Subcutaneous abdominal adipose tissue (tissue), 5 donors: ENCODE measurements around the gene CENPE.

Source experiments
- H3K27ac ChIP-seq: one replicate; pipeline ENCODE4 v1.7.0; 2013; ENCODE audit warnings: low read depth, mild to moderate bottlenecking, inconsistent platforms, low read length, moderate library complexity
- H3K27me3 ChIP-seq, 5 donors: one replicate each; pipeline ENCODE4 v1.7.0; 2013; ENCODE audit warnings: low read length in 5 of 5, inconsistent platforms in 1 of 5; ENCODE audit not compliant: control insufficient read depth in 5 of 5, insufficient read depth in 4 of 5
- H3K36me3 ChIP-seq, 5 donors: one replicate each; pipeline ENCODE4 v1.7.0; 2013; ENCODE audit warnings: low read length in 5 of 5; ENCODE audit not compliant: control insufficient read depth in 5 of 5, insufficient read depth in 5 of 5
- H3K4me1 ChIP-seq, 5 donors: one replicate each; pipeline ENCODE4 v1.7.0; 2013; ENCODE audit warnings: low read length in 5 of 5, mild to moderate bottlenecking in 3 of 5, moderate library complexity in 1 of 5; ENCODE audit not compliant: control insufficient read depth in 5 of 5, insufficient read depth in 5 of 5
- H3K4me3 ChIP-seq, 5 donors: one replicate each; pipeline ENCODE4 v1.7.0; 2013; ENCODE audit warnings: low read length in 5 of 5, low read depth in 1 of 5
- H3K9ac ChIP-seq, 5 donors: one replicate each; pipeline ENCODE4 v1.7.0; 2013; ENCODE audit warnings: low read length in 5 of 5, mild to moderate bottlenecking in 4 of 5, moderate library complexity in 3 of 5
- H3K9me3 ChIP-seq, 5 donors: one replicate each; pipeline ENCODE4 v1.7.0; 2013; ENCODE audit warnings: low read length in 5 of 5; ENCODE audit not compliant: control insufficient read depth in 5 of 5
- donor health status: healthy.
- donor health status: healthy.
- donor health status: healthy.
- donor health status: healthy.
- donor health status: healthy.

The CENPE gene

GRCh38 chr4:103100691-103101090, 97.5 kb downstream of the CENPE start:
- no peaks in the 10 kb centered on the region for H3K36me3 ChIP-seq
- no peaks in the 10 kb centered on the region for H3K9me3 ChIP-seq
- H3K27ac ChIP-seq: no peak overlapping the region
- H3K27me3 ChIP-seq: no peaks in the 10 kb centered on the region
- peaks cover 0 to 15% (median 14%) of the 10 kb centered on the region in 5 donors for H3K4me1 ChIP-seq
- H3K9ac ChIP-seq: no peak overlapping the region
- H3K4me3 ChIP-seq: no peak overlapping the region

GRCh38 chr4:103099691-103100392, 98.3 kb downstream of the CENPE start, which contains the start of gene BDH2:
TSS of gene BDH2 (minus strand) at chr4:103099834. CDS start at chr4:103096254, 3,580 bp downstream.
- H3K36me3 ChIP-seq: peaks cover 0 to 2% (median 0%) of the 10 kb centered on the region in 5 donors
- H3K4me3 ChIP-seq: peak within 1 kb of the TSS; percentile 64 to 75 (median 66)
- peak within 1 kb of the TSS; percentile 33 for H3K27ac ChIP-seq
- H3K9ac ChIP-seq: peak within 1 kb of the TSS; percentile 31 to 78 (median 57)
- no peaks in the 10 kb centered on the region for H3K9me3 ChIP-seq
- no peaks in the 10 kb centered on the region for H3K27me3 ChIP-seq
- peaks cover 0 to 15% (median 14%) of the 10 kb centered on the region in 5 donors for H3K4me1 ChIP-seq

GRCh38 chr4:103098756-103099440, 99.2 kb downstream of the CENPE start:
- H3K27ac ChIP-seq: peak overlapping the region; percentile 33
- peak overlapping the region in 4 of 5 donors; percentile 35 to 78 (median 64) for H3K9ac ChIP-seq
- H3K36me3 ChIP-seq: peaks cover 0 to 3% (median 0%) of the 10 kb centered on the region in 5 donors

GRCh38 chr4:103098341-103098740, 99.8 kb downstream of the CENPE start:
- Histone ChIP-seq H3K36me3 (peaks cover 0 to 4% (median 0%) of the 10 kb centered on the region in 5 donors), H3K9me3 (no peaks in the 10 kb centered on the region), H3K4me1 (peaks cover 0 to 15% (median 14%) of the 10 kb centered on the region in 5 donors), H3K27me3 (no peaks in the 10 kb centered on the region), H3K4me3 (peak overlapping the region in 4 of 5 donors; percentile 64 to 75 (median 68)), H3K9ac (peak overlapping the region in 1 of 5 donors; percentile 35), H3K27ac (no peak overlapping the region)

More at GRCh38 chr4:103098756-103099440, 99.2 kb downstream of the CENPE start:
- H3K4me1 ChIP-seq: peaks cover 0 to 15% (median 14%) of the 10 kb centered on the region in 5 donors
- no peaks in the 10 kb centered on the region for H3K9me3 ChIP-seq
- H3K4me3 ChIP-seq: peak overlapping the region; percentile 64 to 75 (median 66)
- H3K27me3 ChIP-seq: no peaks in the 10 kb centered on the region

GRCh38 chr4:103097112-103097511, 101.0 kb downstream of the CENPE start:
- H3K27ac ChIP-seq: no peak overlapping the region
- no peak overlapping the region for H3K9ac ChIP-seq
- H3K4me1 ChIP-seq: peaks cover 0 to 15% (median 14%) of the 10 kb centered on the region in 5 donors
- peaks cover 0 to 4% (median 3%) of the 10 kb centered on the region in 5 donors for H3K36me3 ChIP-seq
- H3K9me3 ChIP-seq: no peaks in the 10 kb centered on the region
- no peaks in the 10 kb centered on the region for H3K27me3 ChIP-seq
- H3K4me3 ChIP-seq: no peak overlapping the region

GRCh38 chr4:103095080-103095479, 103.1 kb downstream of the CENPE start:
- Histone ChIP-seq H3K4me3 (no peak overlapping the region), H3K27me3 (no peaks in the 10 kb centered on the region), H3K9me3 (no peaks in the 10 kb centered on the region), H3K4me1 (peaks cover 0 to 15% (median 14%) of the 10 kb centered on the region in 5 donors), H3K27ac (no peak overlapping the region), H3K36me3 (peaks cover 10 to 21% (median 13%) of the 10 kb centered on the region in 5 donors), H3K9ac (no peak overlapping the region)

- H3K9ac ChIP-seq: no peak overlapping the region
- no peak overlapping the region for H3K4me3 ChIP-seq
- peaks cover 25 to 45% (median 36%) of the 10 kb centered on the region in 5 donors for H3K36me3 ChIP-seq
These were observed 105.9 kb downstream of the CENPE start for GRCh38 chr4:103092245-103092644.

GRCh38 chr4:103091601-103092223, 106.4 kb downstream of the CENPE start:
- peaks cover 30 to 50% (median 42%) of the 10 kb centered on the region in 5 donors for H3K36me3 ChIP-seq
- H3K27ac ChIP-seq: no peak overlapping the region
- no peaks in the 10 kb centered on the region for H3K9me3 ChIP-seq
- no peaks in the 10 kb centered on the region for H3K4me1 ChIP-seq
- no peak overlapping the region for H3K9ac ChIP-seq
- no peak overlapping the region for H3K4me3 ChIP-seq
- H3K27me3 ChIP-seq: no peaks in the 10 kb centered on the region

More at GRCh38 chr4:103092245-103092644, 105.9 kb downstream of the CENPE start:
- Histone ChIP-seq H3K27ac (no peak overlapping the region), H3K4me1 (no peaks in the 10 kb centered on the region), H3K9me3 (no peaks in the 10 kb centered on the region), H3K27me3 (no peaks in the 10 kb centered on the region)

- no peaks in the 10 kb centered on the region for H3K4me1 ChIP-seq
- no peak overlapping the region for H3K9ac ChIP-seq
- no peaks in the 10 kb centered on the region for H3K27me3 ChIP-seq
- H3K4me3 ChIP-seq: no peak overlapping the region
- peaks cover 42 to 71% (median 55%) of the 10 kb centered on the region in 5 donors for H3K36me3 ChIP-seq
- no peaks in the 10 kb centered on the region for H3K9me3 ChIP-seq
- H3K27ac ChIP-seq: no peak overlapping the region
These were observed 108.7 kb downstream of the CENPE start for GRCh38 chr4:103089481-103089880.
